Activated CD4-positive, alpha-beta T cell treated with anti-CD3 and anti-CD28 coated beads for 36 hours (primary cell): ENCODE data around the gene PLXNC1. TPM values are rescaled to one million over a fixed set of nuclear protein-coding genes. Genes with fewer than 3 reads are reported as not detected.
A peak's percentile ranks its signal among the peaks of the same experiment; 100 is the strongest.

ENCODE experiments used
- ATAC-seq: fragments of 200-7000 bp; cut with Tn5 transposase; one replicate; pipeline ENCODE4 v1.10.0; 2021; ENCODE audit warnings: mild to moderate bottlenecking, moderate library complexity
- CTCF ChIA-PET: fragments of 350-600 bp; sonication (Branson Sonifier 250); formaldehyde crosslinking; loops from one replicate; lab custom pipeline; 2021; ENCODE audit warnings: antibody characterized with exemption; lab: Charles Lee
- POLR2A ChIA-PET: fragments of 350-600 bp; sonication (Branson Sonifier 250); formaldehyde crosslinking; loops from one replicate; lab custom pipeline; 2021; ENCODE audit warnings: antibody characterized with exemption, inconsistent platforms; lab: Charles Lee
- DNase-seq: peaks from one replicate; pipeline ENCODE4 v3.0.0-alpha.2; 2020
- H3K27ac Mint-ChIP-seq: one replicate; pipeline ENCODE4 v1.8.0; 2021; ENCODE audit warnings: mixed read lengths
- H3K27me3 Mint-ChIP-seq: one replicate; pipeline ENCODE4 v1.8.0; 2021; ENCODE audit warnings: mixed read lengths
- H3K36me3 Mint-ChIP-seq: one replicate; pipeline ENCODE4 v1.8.0; 2021; ENCODE audit warnings: low read depth, mixed read lengths
- H3K4me1 Mint-ChIP-seq: one replicate; pipeline ENCODE4 v1.8.0; 2021; ENCODE audit warnings: mixed read lengths
- H3K4me3 Mint-ChIP-seq: one replicate; pipeline ENCODE4 v1.8.0; 2021; ENCODE audit warnings: mild to moderate bottlenecking, moderate library complexity, mixed read lengths
- H3K9me3 Mint-ChIP-seq: one replicate; pipeline ENCODE4 v1.8.0; 2021; ENCODE audit warnings: low read depth, mixed read lengths
- intact Hi-C, 2 experiments: fragments of 100-400 bp; cut with DNase I in 1 of 2; cut with micrococcal nuclease in 1 of 2; formaldehyde crosslinking; loops; one replicate each; pipeline versions ENCODE4 v1.14.2 to v1.15.1; 2022 to 2024; cut with DNase I, micrococcal nuclease
- total RNA-seq, 2 experiments: library from RNA; stranded (reverse); gene quantifications; one replicate each; pipeline ENCODE4 v1.2.3, GENCODE V29; 2021

Gene PLXNC1
- total RNA-seq, 2 experiments from 2014 or later: 5.3 TPM

DNA sequence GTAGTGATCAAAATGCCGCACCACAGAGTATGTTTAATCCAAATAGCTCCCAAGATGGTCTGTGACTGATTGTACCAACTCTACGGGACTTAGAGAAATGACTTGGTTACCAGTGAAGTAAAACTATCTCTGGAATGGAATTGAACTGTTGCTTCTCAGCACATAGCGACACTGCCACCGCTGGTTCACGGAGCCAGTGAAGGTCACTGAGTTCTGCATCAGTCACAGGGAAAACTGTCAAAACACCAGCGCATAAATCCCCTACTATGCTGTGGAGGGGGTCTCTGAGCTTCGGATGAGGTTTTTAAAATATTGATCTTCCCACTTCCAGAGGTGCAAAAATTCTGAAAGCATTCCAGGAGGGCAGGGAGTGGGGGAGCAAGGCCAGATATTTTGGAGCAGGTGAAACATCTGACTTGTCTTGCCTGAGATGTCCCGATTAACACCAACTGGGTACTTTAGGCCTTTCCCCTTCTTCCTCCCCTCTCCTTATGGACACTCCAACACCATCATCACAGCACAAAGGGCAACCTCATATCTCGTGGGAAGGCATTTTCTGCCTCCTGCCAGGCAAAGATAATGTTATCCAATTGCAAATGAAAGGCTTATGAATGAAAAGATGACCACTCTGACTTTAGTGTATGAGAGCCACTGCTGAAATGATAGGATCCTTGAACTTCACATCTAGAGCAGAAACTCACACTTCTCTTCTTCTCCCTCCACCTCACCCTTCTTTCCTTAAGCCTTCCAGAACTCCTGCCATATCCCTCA, 2.0 kb upstream of the PLXNC1 start:
- POLR2A ChIA-PET: no interaction called here
- no peak overlapping the region for H3K27ac Mint-ChIP-seq
- H3K27me3 Mint-ChIP-seq: peaks cover 21% of the 10 kb centered on the region
- no peak for ATAC-seq
- H3K36me3 Mint-ChIP-seq: no peaks in the 10 kb centered on the region
- intact Hi-C loops: loop anchor here (5.0 to 10.0 kb wide), 6 partner anchors 158 to 838 kb away; no protein-coding TSS in a partner anchor
- DNase-seq: no peak
- H3K9me3 Mint-ChIP-seq: no peaks in the 10 kb centered on the region
- H3K4me1 Mint-ChIP-seq: peaks cover 17% of the 10 kb centered on the region
- no peak overlapping the region for H3K4me3 Mint-ChIP-seq
- CTCF ChIA-PET: interaction anchor here (0.6 to 4.2 kb wide), 8 partner anchors 9 to 904 kb away, joined by 3 to 23 read pairs (median 4); no protein-coding TSS in a partner anchor

- intact Hi-C loops: loop anchor here (5.0 to 10.0 kb wide), 6 partner anchors 157 to 837 kb away; no protein-coding TSS in a partner anchor
- ATAC-seq (no peak), DNase-seq (no peak)
- Mint-ChIP-seq H3K27me3 (peaks cover 24% of the 10 kb centered on the region), H3K4me3 (peak overlapping the region; percentile 70), H3K27ac (no peak overlapping the region), H3K9me3 (no peaks in the 10 kb centered on the region), H3K4me1 (peaks cover 17% of the 10 kb centered on the region), H3K36me3 (no peaks in the 10 kb centered on the region)
- CTCF ChIA-PET: interaction anchor here (0.8 to 1.3 kb wide), 3 partner anchors 11 to 143 kb away, joined by 3 to 4 read pairs (median 3); no protein-coding TSS in a partner anchor
- POLR2A ChIA-PET: interaction anchor here (2.1 kb wide), 1 partner anchor 61 kb away, joined by 6 read pairs; no protein-coding TSS in a partner anchor
Measured at GRCh38 chr12:94147387-94147990, 888 bp upstream of the PLXNC1 start.

- H3K27me3 Mint-ChIP-seq: peaks cover 24% of the 10 kb centered on the region
Measured at GRCh38 chr12:94148739-94149118, 352 bp downstream of the PLXNC1 start.

GRCh38 chr12:94149119-94149780, 873 bp downstream of the PLXNC1 start:
- no peaks in the 10 kb centered on the region for H3K36me3 Mint-ChIP-seq
- ChIA-PET POLR2A (interaction anchor here (2.1 kb wide), 1 partner anchor 59 kb away, joined by 6 read pairs; no protein-coding TSS in a partner anchor), CTCF (interaction anchor here (0.6 to 1.3 kb wide), 9 partner anchors 15 to 728 kb away, joined by 3 to 4 read pairs (median 3); no protein-coding TSS in a partner anchor)
- H3K27me3 Mint-ChIP-seq: peaks cover 24% of the 10 kb centered on the region
- peak overlapping the region; percentile 77 for H3K4me3 Mint-ChIP-seq
- intact Hi-C loops: loop anchor here (1.0 to 10.0 kb wide), 12 partner anchors 59 to 836 kb away; partner anchors contain the start of gene CEP83 (in 1 of the 2)
- H3K9me3 Mint-ChIP-seq: no peaks in the 10 kb centered on the region
- peak overlapping the region; percentile 25 for H3K27ac Mint-ChIP-seq
- DNase-seq (peak; percentile 62), ATAC-seq (peak; percentile 28)
- peaks cover 17% of the 10 kb centered on the region for H3K4me1 Mint-ChIP-seq

More at GRCh38 chr12:94148739-94149118, 352 bp downstream of the PLXNC1 start:
- DNase-seq (no peak), ATAC-seq (no peak)
- Mint-ChIP-seq H3K27ac (no peak overlapping the region), H3K4me3 (peak overlapping the region; percentile 70), H3K4me1 (peaks cover 17% of the 10 kb centered on the region), H3K36me3 (no peaks in the 10 kb centered on the region), H3K9me3 (no peaks in the 10 kb centered on the region)
- CTCF ChIA-PET: interaction anchor here (0.7 to 1.3 kb wide), 6 partner anchors 14 to 310 kb away, joined by 3 to 4 read pairs (median 3); no protein-coding TSS in a partner anchor
- POLR2A ChIA-PET: interaction anchor here (2.1 kb wide), 1 partner anchor 60 kb away, joined by 6 read pairs; no protein-coding TSS in a partner anchor
- intact Hi-C loops: loop anchor here (1.0 to 10.0 kb wide), 14 partner anchors 59 to 836 kb away; partner anchors contain the start of gene CEP83 (in 2 of the 2)

- DNase-seq: peak; percentile 50
- intact Hi-C loops: loop anchor here (1.0 to 10.0 kb wide), 13 partner anchors 19 to 835 kb away; partner anchors contain the start of gene CEP83 (in 1 of the 2)
- Mint-ChIP-seq H3K27ac (peak overlapping the region; percentile 25), H3K4me1 (peaks cover 17% of the 10 kb centered on the region), H3K36me3 (no peaks in the 10 kb centered on the region), H3K9me3 (no peaks in the 10 kb centered on the region), H3K27me3 (peaks cover 24% of the 10 kb centered on the region), H3K4me3 (peak overlapping the region; percentile 77)
- ATAC-seq: no peak
- CTCF ChIA-PET: interaction anchor here (0.6 to 1.1 kb wide), 7 partner anchors 16 to 729 kb away, joined by 3 to 4 read pairs (median 3); no protein-coding TSS in a partner anchor
- POLR2A ChIA-PET: interaction anchor here (0.6 to 2.1 kb wide), 2 partner anchors 18 to 59 kb away, joined by 3 to 6 read pairs; no protein-coding TSS in a partner anchor
Measured at GRCh38 chr12:94149781-94150239, 1.4 kb downstream of the PLXNC1 start.

DNA sequence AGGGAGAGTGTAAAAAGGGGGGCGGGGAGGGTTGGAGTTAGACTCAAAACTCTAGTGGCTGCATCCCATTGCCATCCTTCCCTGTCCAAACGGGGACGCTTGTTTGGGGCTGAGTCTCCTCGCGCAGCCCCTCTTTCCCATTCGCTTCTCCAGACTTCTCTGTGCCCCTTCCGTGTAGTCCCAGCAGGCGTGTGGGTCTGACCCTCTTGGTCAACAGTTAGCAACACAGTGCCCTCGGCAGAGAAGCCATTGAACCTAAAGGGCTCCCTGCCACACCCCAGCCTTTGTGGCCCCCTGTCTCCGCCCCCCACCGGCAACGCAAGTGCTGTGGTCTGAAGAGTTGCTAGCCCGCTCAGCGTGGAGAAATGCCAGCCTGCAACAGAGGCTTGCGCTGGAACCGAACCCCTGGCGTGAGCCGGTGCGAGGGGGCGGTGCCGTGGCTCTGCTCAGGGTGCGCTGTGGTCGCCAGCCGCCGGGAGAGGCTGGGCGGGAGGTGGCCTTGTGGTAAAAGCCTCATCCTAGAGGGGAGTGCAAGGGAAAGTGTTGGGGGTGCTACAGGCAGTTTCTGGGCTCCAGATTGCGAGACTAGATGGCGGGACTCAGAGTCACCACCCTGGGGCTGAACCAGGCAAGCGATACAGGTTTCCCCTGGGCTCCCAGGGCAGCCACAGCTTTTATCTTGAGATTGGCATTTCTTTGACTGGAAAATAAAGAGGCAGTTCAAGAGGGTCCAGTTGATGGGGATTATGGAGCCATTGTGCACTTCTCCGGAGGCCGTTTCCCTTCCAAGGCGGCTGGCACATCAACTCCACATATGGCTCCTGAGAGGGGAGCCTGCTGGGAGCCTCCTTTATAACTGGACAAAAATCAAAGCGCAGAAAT, 2.1 kb downstream of the PLXNC1 start:
- no peak overlapping the region for H3K27ac Mint-ChIP-seq
- H3K9me3 Mint-ChIP-seq: no peaks in the 10 kb centered on the region
- peaks cover 17% of the 10 kb centered on the region for H3K4me1 Mint-ChIP-seq
- ChIA-PET CTCF (interaction anchor here (0.6 to 1.0 kb wide), 6 partner anchors 15 to 627 kb away, joined by 3 to 4 read pairs (median 3); no protein-coding TSS in a partner anchor), POLR2A (interaction anchor here (0.6 kb wide), 1 partner anchor 17 kb away, joined by 3 read pairs; no protein-coding TSS in a partner anchor)
- peak; percentile 56 for DNase-seq
- no peak for ATAC-seq
- peak overlapping the region; percentile 77 for H3K4me3 Mint-ChIP-seq
- no peaks in the 10 kb centered on the region for H3K36me3 Mint-ChIP-seq
- H3K27me3 Mint-ChIP-seq: peaks cover 24% of the 10 kb centered on the region
- intact Hi-C loops: loop anchor here in 1 of 2 experiments (2.0 kb wide), 1 partner anchor 18 kb away; no protein-coding TSS in a partner anchor

DNA sequence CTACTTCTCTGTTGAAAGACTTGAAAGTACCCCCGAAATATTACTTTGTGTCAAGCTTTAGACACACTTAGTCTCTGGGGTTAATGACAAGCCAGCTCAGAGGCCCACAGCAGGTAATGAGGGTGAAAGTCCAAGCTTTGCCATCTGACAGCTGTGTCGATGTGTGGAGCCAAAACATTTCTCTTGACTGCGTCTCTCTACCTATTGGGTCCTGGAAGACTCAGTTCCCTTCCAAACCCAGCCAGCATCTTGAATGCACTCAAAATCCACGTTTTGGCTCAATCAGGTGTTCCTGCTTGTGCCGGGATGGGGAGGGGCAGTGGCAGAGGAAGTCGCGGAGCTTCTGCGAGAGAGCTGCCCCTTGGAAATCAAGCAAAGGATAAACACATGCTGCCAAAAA, 3.2 kb downstream of the PLXNC1 start:
- intact Hi-C loops: loop anchor here in 1 of 2 experiments (2.0 kb wide), 1 partner anchor 17 kb away; no protein-coding TSS in a partner anchor
- H3K4me1 Mint-ChIP-seq: peaks cover 15% of the 10 kb centered on the region
- CTCF ChIA-PET: interaction anchor here (0.9 to 1.3 kb wide), 4 partner anchors 10 to 50 kb away, joined by 3 to 4 read pairs (median 3); no protein-coding TSS in a partner anchor
- DNase-seq (no peak), ATAC-seq (no peak)
- H3K27ac Mint-ChIP-seq: no peak overlapping the region
- no peak overlapping the region for H3K4me3 Mint-ChIP-seq
- H3K36me3 Mint-ChIP-seq: no peaks in the 10 kb centered on the region
- H3K27me3 Mint-ChIP-seq: peaks cover 21% of the 10 kb centered on the region
- H3K9me3 Mint-ChIP-seq: no peaks in the 10 kb centered on the region
- POLR2A ChIA-PET: no interaction called here

- Mint-ChIP-seq H3K36me3 (no peaks in the 10 kb centered on the region), H3K27me3 (peaks cover 12% of the 10 kb centered on the region), H3K27ac (no peak overlapping the region), H3K4me1 (peaks cover 17% of the 10 kb centered on the region), H3K4me3 (no peak overlapping the region), H3K9me3 (no peaks in the 10 kb centered on the region)
- CTCF ChIA-PET: interaction anchor here (0.7 to 2.1 kb wide), 6 partner anchors 11 to 89 kb away, joined by 3 to 4 read pairs (median 3); no protein-coding TSS in a partner anchor
- POLR2A ChIA-PET: no interaction called here
- intact Hi-C loops: no loop called here
- ATAC-seq (no peak), DNase-seq (no peak)
Measured at GRCh38 chr12:94152292-94153078, 4.1 kb downstream of the PLXNC1 start.

DNA sequence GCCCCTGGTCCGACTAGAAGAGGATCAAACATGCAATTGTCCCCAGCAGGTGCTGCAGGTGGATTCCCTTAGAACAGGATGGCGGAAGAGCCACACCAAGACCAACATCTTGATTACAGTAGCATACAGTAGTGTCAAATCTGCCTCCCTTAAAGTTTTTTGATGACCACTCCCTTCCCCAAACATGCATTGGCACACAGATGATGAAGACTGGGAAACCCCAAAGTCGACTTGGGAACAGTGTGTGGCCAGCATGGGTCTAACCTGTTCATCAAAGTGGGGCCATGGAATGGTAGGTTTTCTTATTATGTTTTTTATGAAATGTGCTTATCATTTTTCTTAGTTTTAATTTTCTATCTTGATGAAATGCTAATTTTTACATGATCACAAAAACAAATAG, 8.8 kb downstream of the PLXNC1 start:
- DNase-seq (no peak), ATAC-seq (no peak)
- H3K36me3 Mint-ChIP-seq: no peaks in the 10 kb centered on the region
- no peak overlapping the region for H3K27ac Mint-ChIP-seq
- CTCF ChIA-PET: interaction anchor here (0.7 to 1.3 kb wide), 3 partner anchors 7 to 333 kb away, joined by 3 read pairs; no protein-coding TSS in a partner anchor
- H3K27me3 Mint-ChIP-seq: peaks cover 1% of the 10 kb centered on the region
- H3K4me3 Mint-ChIP-seq: no peak overlapping the region
- POLR2A ChIA-PET: interaction anchor here (0.7 kb wide), 1 partner anchor 17 kb away, joined by 12 read pairs; no protein-coding TSS in a partner anchor
- no peaks in the 10 kb centered on the region for H3K9me3 Mint-ChIP-seq
- intact Hi-C loops: no loop called here
- H3K4me1 Mint-ChIP-seq: peaks cover 13% of the 10 kb centered on the region
